NCI-H1417 treated with DMSO at 0.1 percent for 48 hours (cell line): Measurements from ENCODE around the gene TMCO2.
A peak's percentile ranks its signal among the peaks of the same experiment; 100 is the strongest.

ENCODE experiments used
- DNase-seq: peaks from one replicate; lab custom pipeline; 2025; lab: John Stamatoyannopoulos, UW

TMCO2 gene

DNA sequence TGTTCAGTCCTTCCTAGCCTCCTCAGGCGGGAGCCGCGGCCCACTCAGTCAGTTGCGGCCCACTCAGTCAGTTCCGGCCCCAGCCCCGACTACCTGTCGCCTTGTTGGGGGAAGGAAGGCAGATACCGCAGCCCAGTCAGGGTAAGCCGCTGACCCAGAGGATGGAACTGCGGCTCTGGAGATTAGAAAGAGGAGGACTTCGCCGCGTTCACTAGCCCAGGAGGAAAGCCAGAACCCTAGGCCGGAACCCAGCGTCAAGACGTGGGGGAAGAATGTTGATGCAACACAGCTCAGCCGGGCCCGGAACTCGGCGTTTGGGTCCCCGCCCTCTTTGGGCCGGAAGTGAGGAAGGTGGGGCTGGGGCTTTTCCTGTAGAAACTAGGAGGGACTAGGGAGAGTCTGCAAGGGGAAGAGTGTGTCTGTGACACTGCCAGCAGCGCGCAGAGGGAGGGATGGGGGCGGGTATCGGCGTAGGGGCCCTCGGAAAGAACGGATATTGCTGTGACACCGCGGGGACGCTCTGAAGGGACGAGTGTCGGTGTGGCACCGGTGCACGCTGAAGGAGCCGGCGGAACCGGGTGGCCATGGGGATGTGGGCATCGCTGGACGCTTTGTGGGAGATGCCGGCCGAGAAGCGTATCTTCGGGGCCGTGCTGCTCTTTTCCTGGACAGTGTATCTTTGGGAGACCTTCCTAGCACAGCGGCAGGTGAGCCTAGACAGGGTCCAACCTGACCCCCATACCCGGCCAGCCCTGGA, 10.1 kb downstream of the TMCO2 start, which contains the start of gene ZMPSTE24:
TSS of gene ZMPSTE24 (plus strand) at position 549 of the 757 bp plus-strand sequence. CDS start at position 585, 36 bp downstream.
- DNase-seq = peak; percentile 90

DNA sequence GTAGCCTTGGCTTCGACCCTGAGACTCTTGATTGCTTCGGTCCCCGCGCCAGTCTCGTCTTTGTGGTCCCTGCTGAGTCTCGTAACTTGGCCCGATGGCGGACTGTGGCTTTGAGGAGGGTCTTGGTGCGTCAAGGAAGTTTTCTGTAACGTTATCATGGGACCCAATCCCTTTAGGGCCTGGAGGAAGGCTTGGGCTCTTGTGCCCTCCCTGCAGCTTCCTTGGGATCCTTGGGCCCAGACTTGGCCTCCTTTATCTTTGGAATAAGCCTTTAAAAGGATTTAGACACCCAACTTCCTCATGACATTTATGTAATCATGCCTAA, 10.7 kb downstream of the TMCO2 start:
- no peak for DNase-seq

DNA sequence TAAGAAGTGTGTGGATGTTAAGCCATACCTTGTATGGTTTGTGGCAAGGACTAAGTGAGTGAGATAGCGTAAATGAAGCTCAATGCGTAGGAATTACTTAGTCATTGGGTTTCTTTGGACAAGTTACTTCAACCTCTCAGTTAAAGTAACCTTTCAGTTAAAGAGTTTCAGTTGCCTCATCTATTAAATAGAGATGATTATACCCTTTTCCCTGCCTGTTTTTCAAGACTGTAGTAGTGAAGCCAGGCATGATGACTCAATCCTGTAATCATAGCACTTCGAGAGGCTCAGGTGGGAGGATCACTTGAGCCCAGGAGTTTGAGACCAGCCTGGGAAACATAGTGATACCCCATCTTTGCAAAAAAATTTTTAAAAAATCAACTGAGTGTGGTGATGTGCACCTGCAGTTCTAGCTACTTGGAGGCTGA, 16.6 kb downstream of the TMCO2 start:
- DNase-seq = no peak

DNA sequence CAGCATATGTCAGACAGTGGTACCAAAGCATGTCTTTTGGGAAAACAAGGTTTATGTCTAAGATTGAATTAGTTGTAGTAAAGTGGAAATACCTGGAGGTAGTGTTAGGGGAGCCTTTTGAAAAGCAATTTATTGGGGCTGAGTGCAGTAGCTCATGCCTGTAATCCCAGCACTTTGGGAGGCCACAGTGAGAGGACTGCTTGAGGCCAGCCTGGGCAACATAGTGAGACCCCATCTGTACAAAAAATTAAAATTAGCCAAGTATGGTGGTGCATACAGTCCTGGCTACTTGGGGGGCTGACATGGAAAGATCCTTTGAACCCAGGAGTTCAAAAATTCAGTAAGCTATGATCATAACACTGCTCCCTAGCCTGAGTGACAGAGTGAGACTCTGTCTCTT, 17.6 kb downstream of the TMCO2 start:
- no peak for DNase-seq

DNA sequence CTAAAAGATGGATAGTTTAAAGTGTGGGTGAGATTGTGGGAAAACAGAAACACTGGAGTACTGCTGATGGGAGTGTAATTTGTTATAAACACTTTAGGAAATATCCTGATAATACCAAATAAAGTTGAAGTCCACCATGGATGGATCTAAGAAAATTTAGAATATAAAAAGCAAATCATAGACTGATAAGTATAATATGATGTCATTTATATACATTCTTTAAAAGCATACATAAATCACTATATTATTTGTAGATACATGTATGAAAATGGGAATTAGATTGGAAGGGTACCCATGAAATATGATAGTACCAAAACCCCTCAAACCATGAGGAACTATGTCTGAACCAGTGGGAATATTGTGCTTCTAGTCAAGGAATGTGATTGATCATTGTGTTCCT, 18.2 kb downstream of the TMCO2 start:
- no peak for DNase-seq

DNA sequence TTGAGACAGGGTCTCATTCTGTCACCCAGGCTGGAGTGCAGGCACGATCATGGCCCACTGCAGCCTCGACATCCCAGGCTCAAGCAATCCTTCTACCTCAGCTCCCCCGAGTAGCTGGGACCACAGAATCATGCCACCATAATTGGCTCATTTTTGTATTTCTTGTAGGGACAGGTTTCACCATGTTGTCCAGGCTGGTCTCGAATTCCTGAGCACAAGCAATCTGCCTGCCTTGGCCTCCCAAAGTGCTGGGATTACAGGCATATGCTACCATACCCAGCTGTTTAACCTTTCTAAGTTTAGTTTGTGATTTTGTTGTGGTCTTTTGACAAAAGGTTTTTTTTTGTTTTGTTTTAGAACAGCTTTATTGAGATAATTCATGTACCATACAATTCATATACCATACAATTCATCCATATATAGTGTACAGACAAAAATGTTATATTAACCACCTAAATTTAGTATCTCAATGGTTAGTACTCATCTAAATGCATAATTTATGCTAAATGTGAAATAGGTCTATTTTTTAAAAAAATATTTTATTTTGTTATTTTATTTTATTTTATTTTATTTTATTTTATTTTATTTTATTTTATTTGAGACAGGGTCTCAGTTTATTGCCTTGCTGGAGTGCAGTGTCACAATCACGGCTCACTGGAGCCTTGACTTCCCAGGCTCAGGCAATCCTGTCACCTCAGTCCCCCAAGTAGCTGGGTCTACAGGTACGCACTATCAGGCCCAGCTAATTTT, 19.2 kb downstream of the TMCO2 start:
- DNase-seq = no peak

DNA sequence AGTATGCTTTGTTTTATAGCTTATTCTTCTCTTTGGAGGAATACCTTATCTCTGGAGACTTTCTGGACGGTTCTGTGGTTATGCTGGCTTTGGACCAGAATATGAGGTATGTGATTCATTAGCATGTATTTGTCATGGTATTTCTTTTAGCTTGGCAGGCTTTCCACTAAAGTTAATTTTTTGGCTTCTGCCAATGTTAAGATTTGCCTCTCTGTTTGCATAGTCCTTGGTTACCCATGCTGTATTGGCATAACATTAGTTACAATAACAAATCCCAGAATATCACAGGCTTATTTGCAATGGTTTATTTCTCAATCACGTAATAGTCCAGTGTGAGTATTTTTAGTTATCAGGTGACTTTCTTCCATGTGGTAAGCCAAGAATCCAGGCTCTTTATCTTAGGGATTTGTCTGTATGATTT, 20.0 kb downstream of the TMCO2 start:
- no peak for DNase-seq

DNA sequence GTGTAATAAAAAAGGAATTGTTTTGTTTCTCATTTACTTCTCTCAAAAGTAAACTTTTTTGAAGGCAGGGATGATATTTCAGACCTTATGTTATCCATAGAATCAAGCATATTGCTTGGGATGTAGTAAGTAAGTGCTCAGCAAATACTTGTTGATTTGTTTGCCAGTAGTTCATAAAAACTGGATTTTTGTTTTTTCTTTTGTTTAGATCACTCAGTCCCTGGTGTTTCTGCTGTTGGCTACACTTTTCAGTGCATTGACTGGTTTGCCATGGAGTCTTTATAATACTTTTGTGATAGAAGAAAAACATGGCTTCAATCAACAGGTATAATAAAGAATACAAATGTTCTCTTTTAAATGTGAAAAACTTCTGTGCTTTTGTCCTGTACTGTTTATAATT, 20.5 kb downstream of the TMCO2 start:
- DNase-seq = no peak

DNA sequence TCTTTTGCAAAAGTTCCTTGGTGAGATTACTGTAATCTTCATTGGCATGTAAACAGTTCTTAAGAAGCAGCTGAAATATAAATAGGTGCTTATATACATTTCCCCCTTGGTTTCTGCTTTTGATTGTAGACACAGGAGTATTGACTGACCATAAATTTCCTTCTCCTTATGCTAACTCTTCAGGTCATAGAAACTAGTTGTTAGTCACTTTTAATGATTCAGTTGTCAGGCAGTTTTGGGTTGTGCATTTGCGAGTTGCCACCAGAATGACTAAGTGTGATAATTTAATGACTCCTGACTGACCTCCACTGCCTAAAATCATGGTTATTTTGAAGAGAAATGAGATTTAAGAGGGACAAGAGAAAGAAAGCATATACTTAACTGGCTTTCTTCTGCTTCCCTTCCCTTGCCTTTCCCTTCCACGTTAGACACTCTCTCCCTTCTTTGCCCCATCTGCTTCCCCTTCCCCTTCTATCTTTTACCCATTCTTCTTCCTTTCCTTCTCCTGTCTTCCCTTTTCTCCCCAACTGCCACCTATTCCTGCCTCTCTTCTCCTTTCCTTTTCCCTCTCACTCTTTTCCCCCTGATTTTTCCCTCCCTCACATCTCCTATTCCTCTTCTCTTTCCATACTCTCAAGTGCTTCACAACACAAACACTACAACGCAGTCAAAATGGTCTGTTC, 22.6 kb downstream of the TMCO2 start:
- no peak for DNase-seq

DNA sequence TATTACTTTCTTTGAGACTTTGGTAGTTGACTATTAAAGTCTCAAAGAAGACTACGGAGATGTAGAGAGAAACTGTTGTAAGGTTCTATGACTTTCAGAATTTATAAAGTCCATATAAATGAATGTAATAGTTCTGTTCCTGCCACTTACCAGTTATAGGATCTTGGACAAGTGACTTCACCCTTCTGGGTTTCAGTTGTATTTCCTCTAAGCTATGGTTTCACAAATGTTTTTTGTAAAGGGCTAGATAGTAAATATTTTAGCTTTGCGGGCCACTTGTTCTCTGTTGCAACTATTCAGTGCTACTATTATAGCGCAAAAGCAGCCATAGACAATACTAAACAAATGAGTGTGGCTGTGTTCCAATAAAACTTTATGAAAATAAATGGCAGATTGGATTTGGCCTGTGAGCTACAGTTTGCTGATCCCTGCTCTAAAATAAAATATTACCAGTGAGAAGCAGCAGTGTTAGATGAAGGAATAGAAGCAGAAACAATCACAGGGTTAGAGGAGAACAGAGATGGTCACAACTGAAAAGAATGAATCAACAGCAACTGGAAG, 25.0 kb downstream of the TMCO2 start:
- DNase-seq = no peak

DNA sequence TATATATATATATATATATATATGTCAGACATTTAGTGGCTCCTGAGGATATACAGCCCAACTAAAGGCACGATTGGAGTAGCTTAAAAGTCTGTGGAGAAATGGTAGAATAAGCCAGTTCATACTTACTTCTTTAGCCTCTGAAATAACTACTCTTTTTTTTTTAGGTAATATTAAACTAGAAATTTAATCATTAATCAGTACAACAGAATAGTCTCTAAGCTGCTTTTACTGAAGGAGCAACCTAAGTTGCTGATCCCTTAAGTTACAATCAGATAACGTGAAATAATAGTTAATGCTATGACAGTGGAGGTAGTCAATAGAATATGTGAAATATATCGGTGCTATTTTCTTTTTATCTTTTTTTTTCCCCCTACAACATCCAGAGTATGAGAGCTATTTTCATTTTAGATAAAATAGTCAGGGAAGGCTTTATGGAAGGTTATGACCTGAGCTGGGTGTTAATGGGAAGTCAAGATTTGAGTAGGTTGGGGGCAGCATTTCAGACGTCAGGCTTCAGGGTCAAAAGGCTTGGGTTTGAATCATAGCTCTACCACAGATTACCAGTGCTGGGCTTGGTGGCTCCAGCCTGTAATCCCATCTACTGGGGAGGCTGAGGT, 25.9 kb downstream of the TMCO2 start:
- DNase-seq = no peak

DNA sequence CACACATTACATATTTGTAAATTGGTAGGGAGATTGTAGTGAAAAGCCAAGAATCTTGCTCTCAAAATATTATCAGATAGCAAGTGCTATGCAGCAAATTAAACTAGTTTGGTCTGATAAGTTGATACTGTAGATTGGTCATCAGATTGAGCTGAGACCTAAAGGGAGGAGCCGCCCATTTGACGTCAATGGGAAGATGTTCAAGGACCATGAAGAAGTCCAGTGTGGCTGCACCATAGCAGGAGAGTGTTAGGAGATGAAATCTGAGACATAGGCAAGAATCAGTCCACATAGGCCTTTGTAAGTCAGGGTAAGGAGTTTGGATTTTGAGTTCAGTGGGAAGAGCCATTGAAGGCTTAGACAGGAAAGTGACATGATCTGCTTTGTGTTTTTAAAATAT, 26.6 kb downstream of the TMCO2 start:
- DNase-seq = no peak

DNA sequence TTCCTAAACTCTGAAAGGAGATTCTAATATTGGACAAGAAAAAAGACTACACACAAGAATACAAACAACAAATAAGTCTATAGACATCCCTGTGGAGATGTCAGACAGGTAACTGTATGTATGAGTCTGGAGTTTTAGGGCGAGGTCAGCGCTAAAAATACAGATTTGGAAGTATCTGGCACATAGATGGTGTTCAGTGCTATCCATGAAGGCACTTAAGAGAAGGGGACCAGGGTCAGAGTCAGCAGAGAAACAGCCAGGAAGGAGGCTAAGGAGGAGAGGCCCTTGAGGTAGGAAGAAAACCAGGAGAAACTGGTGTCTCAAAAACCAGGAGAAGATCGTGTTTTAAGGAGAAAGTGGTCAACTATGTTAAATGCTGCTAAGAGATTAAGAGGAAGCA, 28.4 kb downstream of the TMCO2 start:
- no peak for DNase-seq

DNA sequence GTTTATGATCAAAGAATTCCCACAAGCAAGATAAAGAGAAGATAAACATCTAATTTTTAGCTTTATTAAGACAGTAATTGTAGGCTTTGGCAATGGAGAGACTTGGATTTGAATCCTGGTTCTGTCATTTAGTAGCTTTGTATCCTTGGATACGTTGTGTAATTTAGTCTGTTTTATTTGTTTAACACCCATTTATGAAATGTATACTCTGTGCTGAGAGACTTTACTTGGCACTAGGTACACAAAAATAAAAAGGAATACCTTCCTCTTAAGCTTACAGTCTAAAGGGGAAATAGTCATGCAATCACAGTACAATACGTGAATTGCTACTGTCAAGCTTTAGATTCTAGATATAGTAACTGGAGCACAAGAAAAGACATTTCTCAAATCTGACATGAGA, 34.1 kb downstream of the TMCO2 start:
- no peak for DNase-seq

DNA sequence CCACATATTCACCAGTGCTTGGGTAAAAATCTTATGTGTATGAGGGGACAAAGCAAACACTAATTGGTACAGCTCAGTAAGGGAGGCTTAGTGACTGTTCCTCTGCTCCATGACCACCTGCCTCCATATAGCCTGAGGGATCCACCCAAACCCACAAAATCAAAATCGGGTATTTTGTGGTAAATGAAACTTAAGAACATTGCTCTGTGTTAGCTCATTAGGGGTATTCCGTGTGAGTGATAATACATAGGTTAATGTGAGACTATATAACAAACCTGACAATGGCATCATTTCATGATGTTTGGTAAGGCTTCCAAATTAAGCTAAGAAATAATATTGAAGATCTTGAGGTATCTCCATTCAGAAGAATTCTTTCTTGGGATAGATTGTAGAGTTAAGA, 43.6 kb downstream of the TMCO2 start:
- DNase-seq = no peak

DNA sequence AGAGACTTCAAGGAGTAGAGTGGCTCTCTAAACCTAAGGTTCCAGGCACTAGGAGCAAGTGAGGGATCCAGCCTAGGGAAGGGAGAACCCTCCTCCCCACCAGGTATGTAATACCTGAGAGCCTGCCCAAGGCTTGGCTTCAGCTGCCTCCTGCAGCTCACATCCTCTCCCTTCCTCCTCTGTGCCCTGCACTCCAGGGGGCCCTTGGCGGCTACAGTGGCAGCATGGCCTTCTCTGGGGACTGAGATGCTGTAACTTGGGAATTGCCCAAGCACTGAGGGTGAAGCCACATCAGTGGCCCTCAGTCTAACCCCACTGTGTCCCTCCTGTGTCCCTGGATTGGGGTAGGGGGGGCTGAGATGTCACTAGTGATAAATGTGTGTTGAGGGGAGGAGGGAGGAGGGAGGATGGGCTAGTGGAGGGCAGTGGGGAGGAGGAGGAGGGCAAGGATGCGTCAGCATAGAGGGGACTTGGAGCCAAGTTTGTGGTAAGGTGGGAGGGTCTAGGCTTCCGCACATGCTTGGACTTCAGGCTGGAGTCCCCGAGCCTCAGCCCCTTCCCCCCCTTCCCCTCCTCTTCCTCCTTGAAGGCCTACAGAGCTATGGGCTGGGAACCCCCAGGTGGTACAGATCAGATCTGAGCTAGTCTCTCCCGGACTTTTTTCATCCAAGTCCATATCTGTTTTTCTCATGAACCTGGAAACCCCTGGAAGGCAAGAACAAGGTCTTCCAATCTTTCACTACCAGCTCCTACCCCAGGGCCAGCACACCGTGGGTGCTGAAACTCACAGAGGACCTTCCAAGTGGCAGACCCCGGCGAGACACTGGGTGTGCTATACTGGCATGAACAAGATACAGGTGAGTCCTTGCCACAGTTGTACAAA, 51.9 kb downstream of the TMCO2 start:
- DNase-seq = no peak

DNA sequence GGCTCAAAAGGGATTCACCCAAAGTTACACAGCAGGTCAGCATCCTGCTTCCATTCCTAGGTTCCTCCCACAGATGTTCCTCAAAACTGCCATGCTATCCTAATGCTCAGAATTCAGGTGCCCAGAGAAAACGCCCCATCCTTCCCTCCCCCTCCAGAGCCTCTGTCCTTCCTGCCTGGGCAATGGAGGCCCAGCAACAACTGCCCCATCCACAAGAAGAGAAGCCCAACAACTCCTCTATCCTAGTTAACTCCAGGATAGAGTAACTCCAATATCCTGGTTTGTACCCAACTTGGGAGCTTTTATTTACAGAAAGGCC, 52.5 kb downstream of the TMCO2 start:
- DNase-seq = no peak

DNA sequence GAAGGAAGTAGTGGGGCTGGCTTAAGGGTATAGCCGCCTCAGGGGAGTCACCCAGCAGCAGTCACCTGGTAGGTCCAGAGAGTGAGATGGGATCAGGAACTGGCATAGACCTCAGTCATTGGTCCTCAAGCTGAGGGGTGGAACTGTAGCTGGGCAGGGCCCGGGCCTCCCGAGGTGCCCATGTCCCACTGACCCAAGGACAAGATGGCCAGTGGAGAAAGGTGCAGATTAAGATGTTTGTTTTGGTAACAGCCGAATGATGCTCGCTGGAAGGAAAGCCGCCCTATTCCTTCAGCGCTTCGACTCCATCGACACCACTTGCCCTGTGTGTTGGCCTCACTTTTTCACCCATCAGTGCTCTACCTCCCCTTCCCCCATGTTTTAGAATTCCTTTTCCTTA, 52.9 kb downstream of the TMCO2 start:
- DNase-seq = no peak

DNA sequence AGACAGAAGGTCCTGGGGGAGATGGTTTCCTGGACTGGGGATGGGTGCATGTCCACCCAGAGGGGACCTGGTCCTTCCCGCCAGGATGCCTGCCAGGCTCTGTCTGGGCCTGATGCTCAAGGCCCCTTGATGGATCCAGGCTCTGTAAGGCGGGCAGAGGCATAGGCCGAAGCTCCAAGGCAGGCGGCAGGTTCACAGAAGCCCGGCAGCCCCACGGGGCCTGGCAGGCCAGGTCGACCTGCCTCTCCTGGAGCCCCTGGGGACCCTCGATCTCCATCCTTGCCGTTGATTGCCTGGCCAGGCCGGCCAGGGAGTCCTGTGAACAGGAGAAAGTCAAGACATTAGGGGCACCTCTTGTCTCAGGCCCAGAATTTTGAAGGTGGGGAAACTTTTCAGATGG, 53.3 kb downstream of the TMCO2 start:
- DNase-seq = no peak
